Activated naive CD4-positive, alpha-beta T cell (primary cell): ENCODE results near the gene CHN2.

Experiments
- DNase-seq, 4 experiments: peaks; one replicate each; lab custom pipeline; 2025; lab: John Stamatoyannopoulos, UW

The CHN2 gene

GRCh38 chr7:29228289-29229011 is 33.9 kb downstream of the CHN2 start:
- DNase-seq: no peak

- DNase-seq: no peak
These were observed 34.5 kb downstream of the CHN2 start for GRCh38 chr7:29229066-29229465.

- no peak for DNase-seq
These were observed 35.4 kb downstream of the CHN2 start for GRCh38 chr7:29229946-29230345.

GRCh38 chr7:29230871-29231345 is 36.3 kb downstream of the CHN2 start:
- no peak for DNase-seq

- no peak for DNase-seq
These were observed 37.2 kb downstream of the CHN2 start for GRCh38 chr7:29231671-29232232.

GRCh38 chr7:29234438-29234837 is 39.9 kb downstream of the CHN2 start:
- no peak for DNase-seq

- no peak for DNase-seq
These were observed 41.6 kb downstream of the CHN2 start for GRCh38 chr7:29236071-29236580.

DNA sequence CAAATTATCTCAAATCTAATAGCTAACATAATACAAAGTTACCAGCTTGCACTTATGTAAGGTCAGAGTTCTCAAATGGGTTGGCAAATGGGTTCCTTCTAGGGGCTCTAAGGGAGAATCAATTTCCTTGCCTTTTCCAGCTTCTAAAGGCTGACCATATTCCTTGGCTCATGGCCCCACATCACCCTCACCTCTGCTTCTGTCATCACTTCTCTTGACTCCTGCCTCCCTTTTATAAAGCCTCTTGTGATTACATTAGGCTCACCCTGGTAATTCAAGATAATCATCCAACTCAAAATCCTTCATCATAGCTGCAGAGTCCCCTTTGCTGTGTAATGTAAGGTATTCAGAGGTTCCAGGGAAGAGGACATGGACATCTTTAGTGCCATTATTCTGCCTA is 42.1 kb downstream of the CHN2 start:
- no peak for DNase-seq

GRCh38 chr7:29237489-29237888 is 42.9 kb downstream of the CHN2 start:
- DNase-seq: no peak

DNA sequence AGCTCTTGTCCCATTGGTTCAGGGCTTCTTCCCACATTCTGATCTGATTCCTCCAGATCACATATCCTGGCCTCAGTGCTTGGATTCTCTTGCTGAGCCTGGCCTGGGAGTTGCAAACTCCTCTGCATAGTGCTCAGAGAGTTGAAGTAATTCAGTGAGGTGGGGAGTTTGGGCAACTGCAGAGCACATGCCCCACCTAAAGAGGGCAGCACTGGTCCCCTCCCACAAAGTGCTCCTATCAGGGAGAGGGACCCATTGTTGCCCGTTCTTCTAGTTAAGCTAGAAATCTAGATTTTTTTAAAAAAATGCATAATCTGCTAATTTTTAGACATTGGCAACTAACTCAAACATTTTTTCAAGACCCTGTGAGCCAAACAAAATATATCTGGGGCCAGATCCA is 45.1 kb downstream of the CHN2 start:
- DNase-seq: no peak

DNA sequence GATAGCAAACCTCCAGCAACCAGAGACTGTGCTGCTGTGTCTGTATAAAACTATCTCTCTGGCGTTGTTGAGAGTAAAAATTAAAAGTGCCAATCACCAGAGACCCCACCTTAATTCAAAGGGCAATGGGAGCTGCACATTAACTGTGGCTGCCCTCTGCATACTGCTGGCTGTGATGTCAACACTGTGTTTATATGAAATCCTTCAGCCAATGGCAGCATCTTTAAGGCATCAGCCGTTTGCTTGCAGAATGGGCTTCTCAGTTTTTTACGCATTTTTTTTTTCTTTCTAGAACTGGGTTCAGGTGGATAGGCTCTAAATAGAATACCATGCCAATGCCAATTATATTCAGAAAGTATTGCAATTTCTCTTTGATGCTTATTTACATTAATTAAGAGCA is 47.7 kb downstream of the CHN2 start:
- no peak for DNase-seq

GRCh38 chr7:29243910-29244655 is 49.5 kb downstream of the CHN2 start:
- DNase-seq: no peak

DNA sequence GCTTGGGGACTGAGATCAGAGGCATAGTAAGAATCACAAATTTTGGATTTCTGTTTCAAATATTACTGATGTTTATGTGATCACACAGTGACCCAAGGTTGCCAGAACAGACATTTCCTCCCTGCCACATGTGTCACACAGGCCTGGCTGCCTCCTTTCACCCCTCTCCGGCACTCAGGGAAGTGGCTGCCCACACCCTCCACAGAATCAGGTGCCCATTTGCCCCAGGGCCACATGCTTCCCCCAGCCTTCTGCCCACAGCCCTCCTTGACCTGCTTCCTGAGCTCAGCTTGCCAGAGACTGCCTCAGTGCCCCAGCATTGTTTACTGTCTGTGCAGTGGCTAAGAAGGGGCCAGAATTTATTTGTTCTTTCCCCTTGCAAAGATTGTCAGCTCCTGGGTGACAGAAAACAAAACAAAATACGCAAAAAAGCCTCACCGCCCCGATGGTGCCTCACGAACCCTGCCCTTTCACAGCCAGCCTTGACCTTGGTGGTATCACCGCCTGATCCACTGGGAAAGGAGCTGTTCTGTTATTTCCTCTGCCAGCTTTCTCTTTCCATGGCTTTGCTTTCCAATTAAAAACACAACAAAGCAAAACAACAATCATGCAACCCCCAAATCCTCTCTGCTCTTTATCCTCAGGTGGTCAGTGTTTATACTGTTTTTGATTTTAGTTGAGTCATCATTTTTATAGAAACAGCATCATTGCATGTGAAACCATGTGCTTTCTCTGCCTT is 52.8 kb downstream of the CHN2 start:
- DNase-seq: no peak

DNA sequence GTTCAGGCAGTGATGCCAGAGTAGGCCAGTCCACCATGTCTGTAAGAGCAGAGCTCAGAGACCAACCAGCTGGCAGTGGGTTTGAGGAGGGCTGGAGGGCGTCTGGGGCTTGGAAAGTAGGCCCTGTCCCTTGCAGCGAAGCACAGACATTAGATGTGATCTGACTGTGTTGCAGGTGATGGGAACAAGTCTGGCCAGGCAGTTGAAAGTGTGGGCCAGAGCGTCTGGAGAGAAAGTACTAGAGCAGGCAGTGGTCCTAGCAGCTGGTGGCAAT is 53.3 kb downstream of the CHN2 start:
- no peak for DNase-seq

DNA sequence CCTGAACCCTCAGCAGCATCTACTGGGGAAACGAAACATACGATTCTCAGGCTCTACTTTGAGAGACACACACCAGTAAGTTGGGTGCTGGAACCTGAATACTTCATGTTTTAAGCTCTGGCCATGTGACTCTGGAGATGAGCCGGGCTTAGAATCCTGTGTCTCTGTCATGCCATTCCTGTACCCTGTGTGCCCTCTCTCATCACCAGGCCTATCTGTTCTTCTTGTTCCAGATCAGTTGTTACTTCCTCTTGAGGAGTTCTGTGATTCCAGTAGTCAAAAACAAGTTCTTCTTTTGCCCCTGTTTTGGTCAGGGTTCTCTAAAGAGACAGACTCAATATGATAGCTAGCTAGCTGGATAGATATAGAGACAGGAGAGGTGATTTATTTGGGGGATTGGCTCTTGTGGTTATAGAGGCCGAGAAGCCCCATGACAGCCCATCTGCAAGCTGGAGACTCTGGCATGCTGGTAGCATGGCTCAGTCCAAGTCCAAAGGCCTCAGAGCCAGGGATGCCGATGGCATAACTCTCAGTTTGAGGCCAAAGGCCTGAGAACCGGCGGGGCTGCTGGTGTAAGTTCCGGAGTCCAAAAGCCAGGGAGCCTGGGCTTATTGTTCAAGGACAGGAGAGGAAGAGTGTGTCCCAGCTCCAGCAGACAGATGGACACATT is 54.3 kb downstream of the CHN2 start:
- DNase-seq: no peak

- DNase-seq: no peak
These were observed 54.8 kb downstream of the CHN2 start for GRCh38 chr7:29249383-29249750.

DNA sequence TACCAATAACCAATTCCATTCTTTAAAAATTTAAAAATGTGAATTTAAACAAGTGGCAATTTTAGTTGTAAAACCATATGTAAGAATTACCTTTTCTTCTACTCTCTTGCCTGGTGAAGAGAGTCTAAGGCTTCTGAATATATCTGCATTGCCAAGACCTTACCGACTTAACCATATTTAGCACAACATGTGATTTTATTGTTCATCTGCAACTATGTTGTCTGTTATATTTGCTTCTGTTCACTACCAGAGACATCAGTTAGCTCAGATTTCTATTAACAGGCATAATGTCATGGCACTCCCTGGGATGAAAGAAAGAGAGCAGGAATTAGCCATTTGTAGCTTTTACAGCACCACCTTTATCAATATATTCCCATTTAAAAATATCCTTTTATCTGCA is 55.3 kb downstream of the CHN2 start:
- DNase-seq: no peak

DNA sequence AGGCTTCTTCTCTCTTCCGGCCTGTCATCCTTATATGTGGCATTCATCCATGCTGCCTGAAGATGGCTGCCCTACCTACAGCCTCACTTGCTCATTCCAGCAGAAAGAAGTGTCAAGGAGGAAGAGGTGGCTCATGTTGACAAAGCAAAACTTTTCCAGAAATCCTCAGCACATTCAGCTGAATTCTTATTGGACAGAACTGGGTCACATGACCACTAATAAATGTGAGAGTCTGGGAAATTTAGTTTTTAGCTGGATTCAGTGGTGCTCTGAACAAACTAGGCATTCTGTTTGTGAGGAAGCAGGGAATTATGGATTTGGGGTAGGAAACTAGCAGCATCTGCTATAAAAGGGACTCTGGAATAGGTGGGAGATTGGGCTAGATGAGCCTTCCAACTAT is 58.6 kb downstream of the CHN2 start:
- no peak for DNase-seq

DNA sequence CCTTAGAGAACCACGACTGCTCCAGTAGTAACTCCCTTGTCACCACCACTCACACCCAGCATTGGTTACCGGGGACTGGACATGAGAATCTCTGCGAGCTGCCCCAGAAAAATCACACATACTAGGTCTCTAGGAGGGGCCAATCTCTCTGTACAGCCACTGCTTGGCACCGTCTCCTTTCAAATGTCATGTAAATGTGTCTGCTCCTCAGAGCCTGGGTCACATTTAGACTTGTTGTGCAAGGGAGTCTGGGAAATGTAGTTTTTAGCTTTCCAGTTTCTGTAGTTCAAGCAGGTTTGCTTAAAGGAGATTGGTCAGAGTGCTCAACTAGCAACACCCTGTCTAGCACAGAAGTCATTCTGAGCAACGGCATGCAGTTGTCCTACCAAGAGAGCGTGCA is 60.0 kb downstream of the CHN2 start:
- DNase-seq: no peak

DNA sequence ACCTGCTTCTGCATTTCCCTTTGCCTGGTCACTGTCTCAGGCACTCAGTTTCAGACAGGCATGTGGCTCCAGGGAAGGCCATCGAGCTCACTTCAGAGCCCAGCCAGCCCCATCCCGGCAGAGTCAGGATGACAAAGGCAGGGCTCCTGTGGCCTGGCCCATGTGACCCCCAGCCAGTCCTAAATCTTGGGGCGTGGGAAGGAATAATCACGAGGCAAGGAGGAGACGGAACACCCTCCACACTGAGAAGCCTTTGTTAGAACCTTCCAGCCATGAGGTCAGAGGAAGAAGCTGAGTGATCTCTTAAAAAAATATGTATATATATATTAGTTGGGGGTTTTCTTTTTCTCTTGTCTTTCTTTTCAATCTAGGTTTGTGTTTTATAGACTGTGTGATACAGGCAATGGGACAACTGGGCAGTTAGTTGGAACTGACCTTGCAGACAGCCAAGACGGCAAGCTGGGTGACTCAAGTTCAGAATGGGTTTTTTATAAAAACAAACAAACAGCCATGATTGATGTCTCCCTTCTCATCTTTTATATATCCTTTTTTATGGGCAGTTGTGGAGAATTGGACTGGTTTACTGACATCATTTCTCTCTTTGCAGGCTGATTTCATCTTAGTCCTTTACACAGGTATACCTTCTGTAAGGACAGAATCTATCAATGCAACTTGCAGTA is 60.8 kb downstream of the CHN2 start:
- no peak for DNase-seq

GRCh38 chr7:29255906-29256692 is 61.5 kb downstream of the CHN2 start:
- no peak for DNase-seq
